Fibroblast of skin of scalp (primary cell): ENCODE data around the gene DENND4C.
"Not testable (repeated sequence)": the region's sequence is repeated elsewhere in the genome, so short reads cannot be mapped to it uniquely, and the experiment has no call there.

Experiments used
- DNase-seq: peaks from one replicate; pipeline ENCODE4 v3.0.0-alpha.2; 2013

The DENND4C gene

GRCh38 chr9:19375538-19375937 is 145.0 kb downstream of the DENND4C start:
- DNase-seq, result peak; percentile 39

- no peak for DNase-seq
Measured at GRCh38 chr9:19376931-19377330, 146.4 kb downstream of the DENND4C start.

GRCh38 chr9:19378164-19378563 is 147.7 kb downstream of the DENND4C start:
- DNase-seq, result no peak

GRCh38 chr9:19378647-19379046 is 148.2 kb downstream of the DENND4C start:
- no peak for DNase-seq

- DNase-seq, result no peak
Measured at GRCh38 chr9:19379283-19379682, 148.8 kb downstream of the DENND4C start.

GRCh38 chr9:19379697-19380046 is 149.2 kb downstream of the DENND4C start:
- no peak for DNase-seq

GRCh38 chr9:19380826-19381075 is 150.3 kb downstream of the DENND4C start:
- DNase-seq, result no peak

- no peak for DNase-seq
Measured at GRCh38 chr9:19381656-19382055, 151.2 kb downstream of the DENND4C start.

GRCh38 chr9:19385212-19385611 is 154.7 kb downstream of the DENND4C start:
- not testable (repeated sequence) for DNase-seq

- no peak for DNase-seq
Measured at GRCh38 chr9:19385786-19386501, 155.5 kb downstream of the DENND4C start.

- DNase-seq, result no peak
Measured at GRCh38 chr9:19386502-19387044, 156.1 kb downstream of the DENND4C start.

- no peak for DNase-seq
Measured at GRCh38 chr9:19387317-19387716, 156.8 kb downstream of the DENND4C start.

GRCh38 chr9:19389539-19389938 is 159.0 kb downstream of the DENND4C start:
- DNase-seq, result not testable (repeated sequence)

GRCh38 chr9:19397845-19398244 is 167.4 kb downstream of the DENND4C start:
- no peak for DNase-seq

GRCh38 chr9:19403231-19403630 is 172.7 kb downstream of the DENND4C start:
- not testable (repeated sequence) for DNase-seq

GRCh38 chr9:19404283-19405075 is 174.0 kb downstream of the DENND4C start:
- no peak for DNase-seq

- no peak for DNase-seq
Measured at GRCh38 chr9:19405771-19406170, 175.3 kb downstream of the DENND4C start.

- DNase-seq, result no peak
Measured at GRCh38 chr9:19408316-19408692, 177.8 kb downstream of the DENND4C start.

- peak; percentile 89 for DNase-seq
Measured at GRCh38 chr9:19408693-19409400, 178.4 kb downstream of the DENND4C start, which contains the start of gene ACER2. TSS of gene ACER2 (plus strand) at chr9:19409009. CDS start at chr9:19409085, 76 bp downstream.

GRCh38 chr9:19409401-19410194 is 179.1 kb downstream of the DENND4C start:
- peak; percentile 3 for DNase-seq

- DNase-seq, result no peak
Measured at GRCh38 chr9:19410195-19410503, 179.7 kb downstream of the DENND4C start.

GRCh38 chr9:19410594-19410993 is 180.1 kb downstream of the DENND4C start:
- DNase-seq, result no peak

- no peak for DNase-seq
Measured at GRCh38 chr9:19411316-19411715, 180.8 kb downstream of the DENND4C start.
